Activated T-cell treated with anti-CD3 and anti-CD28 coated beads, Interleukin-2, amount 50 U/mL, for 4 hours (primary cell): Measurements from ENCODE around the gene WDR64. TPM values are rescaled to one million over a fixed set of nuclear protein-coding genes. Genes with fewer than 3 reads are reported as not detected.

Experiments used
- ATAC-seq, 2 donors: fragments of 200-7000 bp; cut with Tn5 transposase; one replicate each; pipeline ENCODE4 v1.10.0; 2021
- DNase-seq: peaks from one replicate; pipeline ENCODE4 v3.0.0-alpha.2; 2020
- H3K27me3 Mint-ChIP-seq: one replicate; pipeline ENCODE4 v1.8.0; 2021; ENCODE audit warnings: low read depth, mixed read lengths
- H3K36me3 Mint-ChIP-seq: one replicate; pipeline ENCODE4 v1.8.0; 2022; ENCODE audit warnings: mixed read lengths; ENCODE audit not compliant: insufficient read depth
- H3K4me1 Mint-ChIP-seq: one replicate; pipeline ENCODE4 v1.8.0; 2021; ENCODE audit warnings: low read depth, mixed read lengths
- H3K4me3 Mint-ChIP-seq: one replicate; pipeline ENCODE4 v1.8.0; 2021; ENCODE audit warnings: mild to moderate bottlenecking, moderate library complexity, mixed read lengths
- H3K9me3 Mint-ChIP-seq: one replicate; pipeline ENCODE4 v1.8.0; 2021; ENCODE audit warnings: mixed read lengths
- total RNA-seq, 3 donors: library from RNA; stranded (reverse); gene quantifications; one replicate each; pipeline ENCODE4 v1.2.1, GENCODE V29; 2021

Gene WDR64
- total RNA-seq, result under 1 TPM in 2 of 3 donors, not detected in 1; 0.13 to 0.14 TPM

GRCh38 chr1:241652012-241652411, at the start of gene WDR64:
TSS of gene WDR64 (plus strand) at chr1:241652281. CDS start at chr1:241652485, 204 bp downstream.
- peaks cover 6% of the 10 kb centered on the region for H3K27me3 Mint-ChIP-seq
- peaks cover 4% of the 10 kb centered on the region for H3K9me3 Mint-ChIP-seq
- ATAC-seq (no peak), DNase-seq (no peak)
- no peaks in the 10 kb centered on the region for H3K36me3 Mint-ChIP-seq
- H3K4me3 Mint-ChIP-seq, result no peak within 1 kb of the TSS
- H3K4me1 Mint-ChIP-seq, result no peaks in the 10 kb centered on the region

- Mint-ChIP-seq H3K9me3 (no peaks in the 10 kb centered on the region), H3K27me3 (no peaks in the 10 kb centered on the region), H3K4me3 (no peak overlapping the region), H3K36me3 (peaks cover 20% of the 10 kb centered on the region), H3K4me1 (peaks cover 3% of the 10 kb centered on the region)
- DNase-seq (no peak), ATAC-seq (no peak)
Observed at GRCh38 chr1:241603731-241604245, 48.3 kb upstream of the WDR64 start.

DNA sequence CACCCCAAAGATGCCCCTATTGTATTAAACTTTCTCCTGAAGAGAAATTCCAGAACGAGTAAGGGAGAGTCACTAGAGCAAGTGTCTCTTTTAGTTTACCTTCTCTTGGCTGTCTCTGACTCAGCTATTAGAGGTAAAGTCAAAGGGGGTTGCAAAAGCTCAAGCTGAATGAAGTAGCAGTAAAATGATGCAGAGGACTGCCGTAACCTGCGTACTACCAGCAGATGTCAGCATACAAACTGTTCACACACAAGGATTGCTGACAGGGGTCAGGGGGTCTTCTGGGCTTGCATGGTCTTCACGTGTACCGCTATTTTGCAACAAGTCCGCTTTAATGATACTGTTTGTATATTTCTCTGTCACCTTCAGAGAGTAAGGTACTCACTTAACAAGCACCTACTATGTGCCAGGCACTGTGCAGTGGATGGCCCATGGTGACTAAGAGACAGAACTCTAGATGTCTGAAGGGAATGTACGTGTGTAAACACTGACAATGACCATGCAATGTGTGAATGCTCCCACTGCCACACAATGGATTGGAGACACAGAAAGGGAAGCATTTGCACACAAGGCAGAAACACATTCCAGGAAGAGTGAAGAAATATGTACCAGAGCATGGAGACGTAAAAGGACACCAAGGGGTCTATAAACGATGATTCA, 46.8 kb upstream of the WDR64 start:
- H3K27me3 Mint-ChIP-seq, result no peaks in the 10 kb centered on the region
- ATAC-seq, result no peak
- no peak for DNase-seq
- H3K9me3 Mint-ChIP-seq, result no peaks in the 10 kb centered on the region
- peaks cover 3% of the 10 kb centered on the region for H3K4me1 Mint-ChIP-seq
- H3K36me3 Mint-ChIP-seq, result peaks cover 20% of the 10 kb centered on the region
- no peak overlapping the region for H3K4me3 Mint-ChIP-seq

GRCh38 chr1:241606544-241606943, 45.5 kb upstream of the WDR64 start:
- Mint-ChIP-seq H3K4me3 (no peak overlapping the region), H3K4me1 (no peaks in the 10 kb centered on the region), H3K36me3 (peaks cover 20% of the 10 kb centered on the region), H3K27me3 (no peaks in the 10 kb centered on the region), H3K9me3 (no peaks in the 10 kb centered on the region)
- DNase-seq (no peak), ATAC-seq (no peak)

DNA sequence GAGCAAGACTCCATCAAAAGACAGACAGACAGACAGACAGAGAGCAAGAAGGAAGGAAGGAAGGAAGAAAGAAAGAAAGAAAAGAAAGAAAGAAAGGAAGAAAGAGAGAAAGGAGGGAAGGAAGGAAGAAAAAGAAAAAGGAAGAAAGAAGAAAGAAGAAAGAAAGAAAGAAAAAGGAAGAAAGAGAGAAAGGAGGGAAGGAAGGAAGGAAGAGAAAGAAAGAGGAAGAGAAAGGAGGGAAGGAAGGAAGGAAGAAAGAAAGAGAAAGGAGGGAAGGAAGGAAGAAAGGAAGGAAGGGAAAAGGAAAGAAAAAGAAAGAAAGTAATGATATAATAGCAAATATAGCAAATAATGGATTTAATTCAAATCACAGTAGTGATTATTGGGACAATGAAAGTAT, 44.6 kb upstream of the WDR64 start:
- Mint-ChIP-seq H3K27me3 (no peaks in the 10 kb centered on the region), H3K9me3 (no peaks in the 10 kb centered on the region), H3K4me3 (no peak overlapping the region), H3K4me1 (peaks cover under 1% of the 10 kb centered on the region), H3K36me3 (peaks cover 13% of the 10 kb centered on the region)
- no peak for DNase-seq
- ATAC-seq, result no peak

- Mint-ChIP-seq H3K4me1 (peaks cover 4% of the 10 kb centered on the region), H3K27me3 (no peaks in the 10 kb centered on the region), H3K9me3 (no peaks in the 10 kb centered on the region), H3K36me3 (peaks cover 3% of the 10 kb centered on the region), H3K4me3 (no peak overlapping the region)
- no peak for DNase-seq
- ATAC-seq, result peak; percentile 35 to 40
Observed at GRCh38 chr1:241608379-241609033, 43.6 kb upstream of the WDR64 start.

- Mint-ChIP-seq H3K4me1 (peaks cover 5% of the 10 kb centered on the region), H3K36me3 (no peaks in the 10 kb centered on the region), H3K27me3 (no peaks in the 10 kb centered on the region), H3K9me3 (no peaks in the 10 kb centered on the region), H3K4me3 (no peak overlapping the region)
- DNase-seq (no peak), ATAC-seq (no peak)
Observed at GRCh38 chr1:241610056-241610815, 41.8 kb upstream of the WDR64 start.

DNA sequence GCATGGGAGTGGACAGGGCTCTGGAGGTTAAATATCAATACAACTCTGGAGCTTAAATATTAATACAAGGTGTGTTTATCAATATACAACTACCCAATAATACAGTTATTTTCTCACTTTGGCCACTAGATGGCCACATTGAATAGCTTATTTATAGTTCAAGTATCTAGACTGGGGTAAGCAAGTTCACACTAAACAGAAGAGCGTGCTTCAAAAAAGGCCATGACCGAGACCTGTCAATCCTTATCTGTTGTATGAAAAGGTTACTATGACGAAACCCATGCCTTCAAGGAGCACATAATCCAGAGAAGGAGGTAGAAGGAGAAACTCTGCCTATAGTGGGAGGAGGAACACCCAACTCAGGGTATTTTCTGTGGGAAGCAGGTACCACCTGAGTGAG, 41.0 kb upstream of the WDR64 start:
- ATAC-seq (peak; percentile 58 to 78), DNase-seq (no peak)
- Mint-ChIP-seq H3K4me3 (no peak overlapping the region), H3K9me3 (no peaks in the 10 kb centered on the region), H3K27me3 (no peaks in the 10 kb centered on the region), H3K36me3 (no peaks in the 10 kb centered on the region), H3K4me1 (peaks cover 5% of the 10 kb centered on the region)

- no peak for DNase-seq
- Mint-ChIP-seq H3K9me3 (no peaks in the 10 kb centered on the region), H3K4me3 (no peak overlapping the region), H3K27me3 (no peaks in the 10 kb centered on the region), H3K36me3 (no peaks in the 10 kb centered on the region), H3K4me1 (peaks cover 5% of the 10 kb centered on the region)
- ATAC-seq, result no peak
Observed at GRCh38 chr1:241611736-241612135, 40.3 kb upstream of the WDR64 start.

- Mint-ChIP-seq H3K4me3 (no peak overlapping the region), H3K4me1 (peaks cover 5% of the 10 kb centered on the region), H3K36me3 (peaks cover 2% of the 10 kb centered on the region), H3K9me3 (no peaks in the 10 kb centered on the region), H3K27me3 (no peaks in the 10 kb centered on the region)
- no peak for DNase-seq
- ATAC-seq, result no peak
Observed at GRCh38 chr1:241612533-241613477, 39.3 kb upstream of the WDR64 start.

GRCh38 chr1:241614144-241614543, 37.9 kb upstream of the WDR64 start:
- ATAC-seq, result peak in 1 of 2 donors; percentile 26
- peaks cover 2% of the 10 kb centered on the region for H3K36me3 Mint-ChIP-seq
- DNase-seq, result no peak
- no peaks in the 10 kb centered on the region for H3K27me3 Mint-ChIP-seq
- no peak overlapping the region for H3K4me3 Mint-ChIP-seq
- no peaks in the 10 kb centered on the region for H3K9me3 Mint-ChIP-seq
- H3K4me1 Mint-ChIP-seq, result peaks cover 5% of the 10 kb centered on the region

DNA sequence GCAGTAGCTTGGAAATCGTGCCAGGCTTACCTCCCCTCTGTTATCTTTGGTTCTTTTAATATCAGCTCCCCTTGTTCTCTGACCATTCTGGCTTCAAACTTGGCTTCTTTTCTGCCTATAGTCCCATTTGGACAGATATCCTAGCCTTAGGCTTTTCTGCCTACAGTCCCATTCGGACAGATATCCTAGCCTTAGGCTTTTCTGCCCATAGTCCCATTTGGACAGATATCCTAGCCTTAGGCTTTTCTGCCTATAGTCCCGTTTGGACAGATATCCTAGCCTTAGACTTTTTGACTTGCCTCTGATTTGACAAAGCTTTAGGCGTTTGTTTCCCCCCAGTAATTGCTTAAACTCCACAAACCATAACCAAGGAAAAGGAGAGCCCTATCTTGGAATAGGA, 37.5 kb upstream of the WDR64 start:
- ATAC-seq, result no peak

GRCh38 chr1:241615043-241615974, 36.8 kb upstream of the WDR64 start:
- DNase-seq (no peak), ATAC-seq (no peak)
- Mint-ChIP-seq H3K4me1 (peaks cover 5% of the 10 kb centered on the region), H3K9me3 (no peaks in the 10 kb centered on the region), H3K27me3 (no peaks in the 10 kb centered on the region), H3K36me3 (peaks cover 2% of the 10 kb centered on the region), H3K4me3 (no peak overlapping the region)

More for the DNA sequence above, 37.5 kb upstream of the WDR64 start:
- no peak overlapping the region for H3K4me3 Mint-ChIP-seq
- no peaks in the 10 kb centered on the region for H3K27me3 Mint-ChIP-seq
- H3K9me3 Mint-ChIP-seq, result no peaks in the 10 kb centered on the region
- peaks cover 5% of the 10 kb centered on the region for H3K4me1 Mint-ChIP-seq
- DNase-seq, result no peak
- H3K36me3 Mint-ChIP-seq, result peaks cover 2% of the 10 kb centered on the region
